ENCODE data around the gene PLS1. TPM values are rescaled to one million over a fixed set of nuclear protein-coding genes. Genes with fewer than 3 reads are reported as not detected.

The PLS1 gene
- total and polyA plus RNA-seq, 2 experiments from 2014 or later, result 3.4 to 5.0 TPM

- H3K4me1 ChIP-seq (ENCODE audit: low read depth), result no peaks in the 10 kb centered on the region
- H3K36me3 ChIP-seq, result no peaks in the 10 kb centered on the region
- H3K27me3 ChIP-seq, result no peaks in the 10 kb centered on the region
- H3K4me3 ChIP-seq, result no peak overlapping the region
- TF ChIP-seq CTCF (IDR thresholded peaks at IDR 0.05; ENCODE audit: low read depth, low read length), result no peak
- no peak for DNase-seq (ENCODE audit: low read depth in 1 of 2, low spot score in 1 of 2)
- H3K9me3 ChIP-seq (ENCODE audit: low read depth), result no peaks in the 10 kb centered on the region
- H3K27ac ChIP-seq, result no peak overlapping the region
These were observed 60.8 kb downstream of the PLS1 start for GRCh38 chr3:142657033-142657432.

- TF ChIP-seq CTCF (IDR thresholded peaks at IDR 0.05; ENCODE audit: low read depth, low read length), result no peak
- DNase-seq (ENCODE audit: low read depth in 1 of 2, low spot score in 1 of 2), result no peak
- Histone ChIP-seq H3K27me3 (no peaks in the 10 kb centered on the region), H3K27ac (no peak overlapping the region), H3K9me3 (ENCODE audit: low read depth) (no peaks in the 10 kb centered on the region), H3K4me3 (no peak overlapping the region), H3K36me3 (no peaks in the 10 kb centered on the region), H3K4me1 (ENCODE audit: low read depth) (no peaks in the 10 kb centered on the region)
These were observed 64.2 kb downstream of the PLS1 start for GRCh38 chr3:142660383-142660782.

GRCh38 chr3:142660893-142661292 is 64.7 kb downstream of the PLS1 start:
- no peak overlapping the region for H3K27ac ChIP-seq
- H3K4me1 ChIP-seq (ENCODE audit: low read depth), result no peaks in the 10 kb centered on the region
- no peak for DNase-seq (ENCODE audit: low read depth in 1 of 2, low spot score in 1 of 2)
- no peak overlapping the region for H3K4me3 ChIP-seq
- no peak for TF ChIP-seq CTCF (IDR thresholded peaks at IDR 0.05; ENCODE audit: low read depth, low read length)
- H3K36me3 ChIP-seq, result no peaks in the 10 kb centered on the region
- H3K9me3 ChIP-seq (ENCODE audit: low read depth), result no peaks in the 10 kb centered on the region
- H3K27me3 ChIP-seq, result no peaks in the 10 kb centered on the region

- Histone ChIP-seq H3K27me3 (no peaks in the 10 kb centered on the region), H3K27ac (no peak overlapping the region), H3K4me1 (ENCODE audit: low read depth) (no peaks in the 10 kb centered on the region), H3K36me3 (no peaks in the 10 kb centered on the region), H3K4me3 (no peak overlapping the region), H3K9me3 (ENCODE audit: low read depth) (no peaks in the 10 kb centered on the region)
- DNase-seq (ENCODE audit: low read depth in 1 of 2, low spot score in 1 of 2), result no peak
- no peak for TF ChIP-seq CTCF (IDR thresholded peaks at IDR 0.05; ENCODE audit: low read depth, low read length)
These were observed 67.7 kb downstream of the PLS1 start for GRCh38 chr3:142663865-142664264.

- TF ChIP-seq CTCF (IDR thresholded peaks at IDR 0.05; ENCODE audit: low read depth, low read length), result no peak
- H3K27ac ChIP-seq, result no peak overlapping the region
- DNase-seq (ENCODE audit: low read depth in 1 of 2, low spot score in 1 of 2), result no peak
- H3K27me3 ChIP-seq, result no peaks in the 10 kb centered on the region
- H3K9me3 ChIP-seq (ENCODE audit: low read depth), result no peaks in the 10 kb centered on the region
- H3K4me1 ChIP-seq (ENCODE audit: low read depth), result peaks cover 2% of the 10 kb centered on the region
- H3K36me3 ChIP-seq, result no peaks in the 10 kb centered on the region
- H3K4me3 ChIP-seq, result no peak overlapping the region
These were observed 68.1 kb downstream of the PLS1 start for GRCh38 chr3:142664311-142664710.

GRCh38 chr3:142664819-142665218 is 68.6 kb downstream of the PLS1 start:
- no peaks in the 10 kb centered on the region for H3K27me3 ChIP-seq
- H3K9me3 ChIP-seq (ENCODE audit: low read depth), result no peaks in the 10 kb centered on the region
- H3K4me3 ChIP-seq, result no peak overlapping the region
- no peak overlapping the region for H3K27ac ChIP-seq
- H3K4me1 ChIP-seq (ENCODE audit: low read depth), result peaks cover 2% of the 10 kb centered on the region
- TF ChIP-seq CTCF (IDR thresholded peaks at IDR 0.05; ENCODE audit: low read depth, low read length), result no peak
- DNase-seq (ENCODE audit: low read depth in 1 of 2, low spot score in 1 of 2), result no peak
- H3K36me3 ChIP-seq, result no peaks in the 10 kb centered on the region

All from cardiac muscle cell (in vitro differentiated cells and primary cell).